ENCODE data around the gene KRT82. TPM values are rescaled to one million over a fixed set of nuclear protein-coding genes. Genes with fewer than 3 reads are reported as not detected.

KRT82 gene
- total and polyA plus RNA-seq, 8 donors, result not detected

DNA sequence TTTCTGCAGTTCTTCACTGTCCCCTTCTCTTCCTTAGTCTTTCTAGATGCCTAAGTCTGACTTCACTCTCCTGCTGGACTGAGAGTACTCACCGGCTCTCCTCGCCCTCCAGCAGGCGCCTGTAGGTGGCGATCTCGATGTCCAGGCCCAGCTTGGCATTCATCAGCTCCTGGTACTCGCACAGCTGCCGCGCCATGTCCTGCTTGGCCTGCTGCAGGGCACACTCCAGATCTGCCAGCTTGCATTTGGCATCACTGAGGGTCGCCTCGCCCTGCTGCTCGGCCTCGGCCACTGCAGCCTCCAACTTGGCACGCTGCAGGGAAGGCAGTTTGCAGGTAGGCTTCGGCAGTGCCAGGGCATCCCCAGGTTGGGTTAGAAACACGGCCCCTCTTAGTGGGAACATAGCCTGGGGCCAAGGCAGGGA lies 25.9 kb downstream of the KRT82 start:
- peak; percentile 66 for ATAC-seq
- no peak overlapping the region for H3K27ac ChIP-seq
- H3K4me3 ChIP-seq, result no peak overlapping the region
- H3K36me3 ChIP-seq, result no peaks in the 10 kb centered on the region
- no peaks in the 10 kb centered on the region for H3K9me3 ChIP-seq
- TF ChIP-seq, protein P1, sequence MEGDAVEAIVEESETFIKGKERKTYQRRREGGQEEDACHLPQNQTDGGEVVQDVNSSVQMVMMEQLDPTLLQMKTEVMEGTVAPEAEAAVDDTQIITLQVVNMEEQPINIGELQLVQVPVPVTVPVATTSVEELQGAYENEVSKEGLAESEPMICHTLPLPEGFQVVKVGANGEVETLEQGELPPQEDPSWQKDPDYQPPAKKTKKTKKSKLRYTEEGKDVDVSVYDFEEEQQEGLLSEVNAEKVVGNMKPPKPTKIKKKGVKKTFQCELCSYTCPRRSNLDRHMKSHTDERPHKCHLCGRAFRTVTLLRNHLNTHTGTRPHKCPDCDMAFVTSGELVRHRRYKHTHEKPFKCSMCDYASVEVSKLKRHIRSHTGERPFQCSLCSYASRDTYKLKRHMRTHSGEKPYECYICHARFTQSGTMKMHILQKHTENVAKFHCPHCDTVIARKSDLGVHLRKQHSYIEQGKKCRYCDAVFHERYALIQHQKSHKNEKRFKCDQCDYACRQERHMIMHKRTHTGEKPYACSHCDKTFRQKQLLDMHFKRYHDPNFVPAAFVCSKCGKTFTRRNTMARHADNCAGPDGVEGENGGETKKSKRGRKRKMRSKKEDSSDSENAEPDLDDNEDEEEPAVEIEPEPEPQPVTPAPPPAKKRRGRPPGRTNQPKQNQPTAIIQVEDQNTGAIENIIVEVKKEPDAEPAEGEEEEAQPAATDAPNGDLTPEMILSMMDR (IDR thresholded peaks at IDR 0.05), result peak in 1 of 2 donors; percentile 18
- H3K27me3 ChIP-seq, result peaks cover 0 to 39% of the 10 kb centered on the region in 2 donors
- no peaks in the 10 kb centered on the region for H3K4me1 ChIP-seq
- DNase-seq, result no peak
- intact Hi-C loops (cut with DNase I), result no loop called here

DNA sequence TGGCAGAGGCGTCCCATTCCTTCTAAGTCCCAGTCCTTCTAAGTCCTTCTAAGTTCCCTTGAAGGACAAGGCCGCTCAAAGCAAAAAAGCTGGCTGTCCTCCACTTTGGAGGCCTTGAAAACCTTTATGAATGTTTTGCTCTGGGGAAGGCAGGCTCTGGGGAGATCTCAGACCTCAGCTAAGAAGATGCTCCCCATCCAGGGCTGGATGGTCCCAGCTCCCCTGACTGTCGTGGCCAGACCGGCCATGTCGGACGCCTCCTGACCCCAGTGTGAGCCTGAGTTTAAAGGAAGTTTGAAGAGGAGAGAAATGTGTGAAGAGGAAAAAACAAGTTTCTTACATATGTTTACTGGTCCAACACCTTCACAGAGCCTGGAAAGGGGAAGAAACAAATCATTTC lies 26.6 kb downstream of the KRT82 start:
- Histone ChIP-seq H3K36me3 (no peaks in the 10 kb centered on the region), H3K9me3 (no peaks in the 10 kb centered on the region), H3K27me3 (peaks cover 0 to 39% of the 10 kb centered on the region in 2 donors), H3K27ac (no peak overlapping the region), H3K4me1 (no peaks in the 10 kb centered on the region), H3K4me3 (no peak overlapping the region)
- TF ChIP-seq, protein P1 (IDR thresholded peaks at IDR 0.05), result no peak
- ATAC-seq (no peak), DNase-seq (no peak)
- intact Hi-C loops (cut with DNase I), result loop anchor here in 1 of 2 donors (5.0 kb wide), 1 partner anchor 488 kb away; no protein-coding TSS in a partner anchor

DNA sequence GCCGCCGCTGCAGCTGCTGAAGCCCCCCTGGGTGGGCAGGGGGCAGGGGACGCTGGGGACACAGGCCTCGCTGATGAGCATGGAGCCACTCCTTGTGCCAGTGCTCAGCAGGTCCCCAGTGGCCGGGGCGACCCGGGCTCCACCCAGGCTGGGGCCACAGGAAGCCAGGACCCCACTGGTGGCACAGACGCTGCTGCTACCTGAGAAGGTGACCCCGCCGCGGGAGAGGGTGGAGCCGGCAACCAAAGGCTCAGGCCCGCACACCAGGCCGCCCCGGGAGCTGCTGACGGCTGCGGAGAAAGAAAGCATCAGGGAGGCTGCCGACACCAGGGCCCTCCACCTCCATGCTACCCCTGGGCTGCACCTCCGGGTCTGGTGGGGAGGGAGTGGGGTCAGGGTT lies 28.0 kb downstream of the KRT82 start:
- no peaks in the 10 kb centered on the region for H3K36me3 ChIP-seq
- TF ChIP-seq, protein P1 (IDR thresholded peaks at IDR 0.05), result no peak
- H3K27me3 ChIP-seq, result peaks cover 0 to 39% of the 10 kb centered on the region in 2 donors
- H3K9me3 ChIP-seq, result no peaks in the 10 kb centered on the region
- no peaks in the 10 kb centered on the region for H3K4me1 ChIP-seq
- no peak overlapping the region for H3K27ac ChIP-seq
- no peak for ATAC-seq
- no peak overlapping the region for H3K4me3 ChIP-seq
- intact Hi-C loops (cut with DNase I), result loop anchor here in 1 of 2 donors (5.0 kb wide), 1 partner anchor 489 kb away; no protein-coding TSS in a partner anchor
- DNase-seq, result no peak

DNA sequence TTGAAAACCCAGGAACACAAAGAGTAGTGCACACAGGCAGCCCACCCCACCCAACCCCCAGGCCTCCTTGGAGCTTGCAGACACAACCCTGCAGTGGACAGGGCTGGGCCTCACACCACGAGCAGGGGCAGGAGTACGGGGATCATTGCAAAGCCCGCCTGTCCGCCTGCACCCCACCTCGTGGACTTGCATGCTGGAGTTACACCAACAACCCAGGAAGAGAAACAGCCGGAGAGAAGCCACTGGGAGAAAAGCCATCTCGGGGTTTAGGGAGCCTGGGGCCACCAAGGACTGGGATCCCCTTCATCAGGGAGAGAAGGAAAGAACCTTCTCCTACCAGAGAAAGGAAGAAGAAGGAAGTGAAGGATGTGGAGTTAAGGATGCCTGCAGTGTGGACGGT lies 28.9 kb downstream of the KRT82 start:
- intact Hi-C loops (cut with DNase I), result loop anchor here in 1 of 2 donors (5.0 kb wide), 1 partner anchor 490 kb away; no protein-coding TSS in a partner anchor
- H3K4me3 ChIP-seq, result no peak overlapping the region

More for the DNA sequence above, 28.9 kb downstream of the KRT82 start:
- H3K27ac ChIP-seq, result no peak overlapping the region
- no peaks in the 10 kb centered on the region for H3K36me3 ChIP-seq
- no peak for DNase-seq
- no peak for ATAC-seq
- no peaks in the 10 kb centered on the region for H3K4me1 ChIP-seq
- TF ChIP-seq, protein P1 (IDR thresholded peaks at IDR 0.05), result no peak
- H3K27me3 ChIP-seq, result peaks cover 0 to 32% of the 10 kb centered on the region in 2 donors
- no peaks in the 10 kb centered on the region for H3K9me3 ChIP-seq

All from left lung (tissue), 10 donors.